GM21423 (cell line): ENCODE measurements around the gene CELF2.

Experiments
- ATAC-seq: cut with Tn5 transposase; IDR thresholded peaks from one replicate; pipeline ENCODE4 v1.9.1; 2021; ENCODE audit warnings: mild to moderate bottlenecking, moderate library complexity; ENCODE audit not compliant: unreplicated experiment

CELF2 gene

GRCh38 chr10:11242443-11243387 is 225.0 kb downstream of the CELF2 start:
- ATAC-seq, result peak; percentile 54

- ATAC-seq, result peak; percentile 4
Measured at GRCh38 chr10:11243425-11244222, 226.0 kb downstream of the CELF2 start.

GRCh38 chr10:11245095-11245479 is 227.4 kb downstream of the CELF2 start:
- ATAC-seq, result no peak

DNA sequence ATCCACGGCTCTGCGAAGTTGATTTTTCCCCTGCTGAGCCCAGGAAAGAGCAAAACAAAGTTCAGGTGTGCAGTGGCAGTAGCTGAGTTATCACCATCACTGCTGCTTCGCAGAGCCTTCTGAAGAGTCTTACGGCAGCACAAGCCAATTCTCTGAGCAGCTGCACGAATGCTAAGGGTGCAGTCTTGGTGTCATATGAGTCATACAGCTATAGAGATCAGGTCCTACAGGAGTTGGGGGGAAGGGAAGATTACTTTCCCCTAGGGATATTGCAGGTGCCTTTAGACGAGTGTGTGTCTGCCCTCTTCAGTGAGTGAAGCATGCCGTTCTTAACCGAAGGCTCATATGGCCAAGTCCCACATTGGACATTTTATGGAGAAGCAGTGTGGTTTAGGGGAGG is 227.8 kb downstream of the CELF2 start:
- peak; percentile 41 for ATAC-seq

- no peak for ATAC-seq
Measured at GRCh38 chr10:11245981-11246590, 228.4 kb downstream of the CELF2 start.

DNA sequence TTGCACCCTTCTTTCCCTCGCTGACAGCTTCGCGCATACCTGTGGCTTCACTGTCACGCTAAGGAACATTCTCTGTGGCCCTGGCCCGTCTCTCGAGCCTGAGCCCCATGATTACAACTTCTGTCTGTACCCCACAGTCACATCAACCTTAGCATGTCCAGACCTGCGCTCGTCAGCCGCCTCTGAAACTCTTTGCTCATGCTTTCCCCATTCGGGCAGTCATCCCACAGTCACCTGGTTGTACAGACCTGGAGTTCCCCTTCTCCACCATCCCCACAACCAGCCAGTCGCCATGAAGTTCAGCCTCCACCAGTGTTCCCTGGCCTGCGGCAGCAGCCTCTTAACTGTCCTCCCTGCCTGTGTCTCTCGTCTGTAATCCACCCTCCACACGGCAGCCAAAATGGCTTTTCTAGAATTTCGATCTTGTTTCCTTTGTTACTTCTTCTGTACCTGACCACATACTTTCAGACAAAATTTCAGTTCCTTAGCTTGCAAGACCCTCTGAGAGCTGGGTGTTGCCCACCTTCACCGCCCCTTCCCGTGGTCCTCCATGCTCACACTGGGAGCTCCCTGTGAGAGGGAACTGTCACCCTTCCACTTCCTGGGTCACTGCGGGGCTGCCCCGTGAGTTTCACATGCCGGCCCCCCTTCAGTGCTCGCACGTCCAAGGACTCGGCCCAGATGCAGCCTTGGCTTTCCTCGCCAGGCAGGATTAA is 229.2 kb downstream of the CELF2 start:
- ATAC-seq, result no peak

DNA sequence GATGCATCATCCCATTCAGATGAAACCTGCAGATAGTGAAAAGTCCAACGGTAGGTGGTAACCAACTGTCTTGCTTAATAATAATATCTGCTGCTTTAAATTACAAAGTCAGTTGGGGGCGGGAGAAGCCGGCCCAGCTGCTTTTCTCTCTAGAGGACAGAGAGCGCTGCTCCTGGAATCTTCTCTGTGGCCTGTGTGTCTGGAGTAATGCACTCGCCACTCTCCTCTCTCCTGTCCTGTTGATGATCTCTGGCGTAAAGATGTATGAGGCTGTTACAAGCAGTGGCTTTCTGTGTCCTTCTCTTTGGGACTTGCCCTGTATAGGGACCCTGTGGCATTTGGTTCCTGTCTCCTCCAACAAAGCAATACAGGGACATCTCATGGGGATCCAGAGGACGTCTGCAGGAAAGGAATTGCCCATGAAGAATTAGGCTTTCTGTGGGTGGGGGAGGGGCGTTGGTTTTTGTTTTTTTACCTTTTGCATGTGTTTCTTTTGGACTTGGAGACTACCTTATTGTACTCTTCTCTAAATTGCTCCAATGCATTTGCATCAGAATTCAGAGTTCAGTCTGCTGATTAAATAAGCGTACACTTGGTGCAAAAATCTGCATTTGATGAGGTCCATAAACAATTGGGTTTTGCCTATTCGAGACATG is 231.6 kb downstream of the CELF2 start:
- no peak for ATAC-seq

GRCh38 chr10:11249808-11250195 is 232.1 kb downstream of the CELF2 start:
- no peak for ATAC-seq

GRCh38 chr10:11250304-11250703 is 232.6 kb downstream of the CELF2 start:
- ATAC-seq, result no peak

DNA sequence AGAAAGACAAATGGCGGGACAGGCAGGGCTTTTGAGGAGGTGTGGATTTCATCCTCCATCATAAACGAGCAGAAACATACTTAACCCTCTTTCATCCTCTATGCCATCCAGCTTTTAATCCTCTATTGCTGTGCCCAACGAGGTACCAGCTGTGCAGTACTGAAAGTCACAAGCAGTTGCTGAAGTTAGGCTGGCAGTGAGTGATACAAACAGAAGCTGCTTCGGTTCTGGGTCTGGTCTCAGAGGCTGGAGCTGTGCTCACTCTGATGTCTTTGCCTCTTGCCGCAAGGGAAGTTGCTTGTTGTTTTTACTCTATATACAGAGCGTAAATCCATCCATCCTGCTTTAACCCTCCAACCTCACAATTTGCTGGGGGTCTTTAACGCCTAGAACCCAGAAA is 235.2 kb downstream of the CELF2 start:
- ATAC-seq, result no peak

GRCh38 chr10:11253385-11254002 is 235.8 kb downstream of the CELF2 start:
- ATAC-seq, result no peak

GRCh38 chr10:11255156-11255555 is 237.5 kb downstream of the CELF2 start:
- no peak for ATAC-seq

DNA sequence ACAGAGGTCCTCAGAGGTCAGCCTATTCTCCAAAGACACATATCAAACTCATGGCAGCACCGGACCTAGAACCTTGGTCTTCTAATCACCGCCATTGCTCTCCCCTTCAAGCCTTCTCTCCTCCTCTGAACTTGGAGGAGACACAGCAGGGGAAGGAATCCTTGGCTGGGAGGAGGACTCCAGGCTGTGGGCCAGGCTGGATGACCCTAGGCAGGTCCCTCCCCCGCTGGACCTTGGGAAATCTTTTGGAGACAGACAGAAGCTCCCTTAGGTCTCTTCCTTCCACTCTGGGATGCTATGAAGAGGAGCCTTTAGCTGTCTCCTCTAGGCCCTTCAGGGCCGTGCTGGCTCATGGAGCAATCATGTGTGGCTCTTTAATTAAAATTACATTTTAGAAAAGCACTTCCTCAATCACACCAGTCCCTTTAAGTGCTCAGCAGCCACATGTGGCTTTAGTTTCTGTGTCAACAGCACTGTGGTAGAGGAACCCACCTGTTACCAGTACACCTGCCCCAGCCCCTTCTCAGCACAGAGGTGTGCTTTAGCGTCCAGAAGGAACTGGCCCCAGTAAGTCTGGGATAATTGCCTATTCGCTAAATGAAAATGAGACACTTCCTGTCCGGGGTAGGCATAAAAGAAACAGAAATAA is 238.2 kb downstream of the CELF2 start:
- peak; percentile 58 for ATAC-seq

GRCh38 chr10:11256896-11257295 is 239.2 kb downstream of the CELF2 start:
- no peak for ATAC-seq

DNA sequence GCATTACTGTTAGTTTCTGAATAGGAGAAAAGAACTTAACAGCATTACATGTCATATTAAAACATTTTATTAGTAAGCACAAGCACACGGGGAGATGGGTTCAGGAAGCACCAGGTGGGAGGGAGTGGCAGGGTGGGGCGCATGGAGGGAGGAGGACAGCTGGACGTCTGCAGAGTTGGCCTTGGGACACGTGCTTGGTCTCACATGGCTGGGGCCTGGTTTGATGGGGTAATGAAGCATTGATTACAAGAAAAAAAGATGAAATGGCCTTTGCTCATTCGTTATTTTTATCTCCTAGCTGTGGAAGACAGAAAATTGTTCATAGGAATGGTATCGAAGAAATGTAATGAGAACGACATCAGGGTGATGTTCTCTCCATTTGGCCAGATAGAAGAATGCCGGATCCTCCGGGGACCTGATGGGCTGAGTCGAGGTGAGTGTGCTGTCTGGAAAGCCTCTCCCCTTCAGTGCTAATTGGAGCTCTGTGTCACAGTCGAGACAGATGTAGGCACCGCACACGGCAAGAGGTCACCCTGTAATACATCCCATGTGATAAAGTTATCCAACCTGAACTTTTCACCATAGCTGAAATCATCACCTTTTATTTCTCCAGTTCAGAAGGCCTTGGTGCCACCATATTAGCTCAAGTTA is 239.9 kb downstream of the CELF2 start:
- no peak for ATAC-seq

DNA sequence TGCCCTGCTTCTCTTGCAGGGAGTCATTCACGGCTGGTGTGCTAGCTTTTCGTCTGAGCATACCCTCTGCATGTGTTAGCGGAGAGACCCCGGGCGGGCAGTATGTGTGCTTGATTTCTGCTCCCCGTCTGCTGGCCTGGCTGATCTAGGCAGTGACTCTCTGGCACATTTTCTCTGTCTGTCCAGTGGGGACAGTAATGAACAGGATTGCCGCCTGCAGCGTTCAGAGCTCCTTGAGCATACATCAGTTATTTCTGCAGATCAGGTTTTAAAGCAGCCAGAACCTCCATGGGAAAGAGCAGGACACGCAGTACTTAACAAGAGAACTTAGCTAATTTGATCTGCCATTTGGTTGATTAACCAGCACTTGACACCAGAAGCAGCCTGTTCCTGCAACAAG is 242.5 kb downstream of the CELF2 start:
- no peak for ATAC-seq

DNA sequence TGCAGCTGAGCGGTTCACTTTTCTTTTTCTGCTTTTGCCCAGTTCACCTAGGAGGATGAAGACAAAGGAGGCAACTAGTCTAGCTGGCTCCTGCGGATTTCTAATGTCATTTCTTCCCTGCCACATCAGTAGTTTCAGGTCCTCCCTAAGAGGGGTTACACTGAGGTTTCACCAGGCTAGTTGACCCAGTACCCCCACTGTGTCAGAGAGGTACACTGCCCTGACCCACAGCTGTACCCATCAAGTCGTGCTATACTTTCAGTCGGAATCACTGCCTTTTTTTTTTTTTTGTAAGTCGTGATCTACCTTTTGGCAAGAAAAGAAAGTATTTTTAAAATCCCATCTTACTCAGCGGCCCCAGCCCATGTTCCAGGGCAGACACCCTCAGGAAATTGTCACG is 243.5 kb downstream of the CELF2 start:
- ATAC-seq, result no peak

DNA sequence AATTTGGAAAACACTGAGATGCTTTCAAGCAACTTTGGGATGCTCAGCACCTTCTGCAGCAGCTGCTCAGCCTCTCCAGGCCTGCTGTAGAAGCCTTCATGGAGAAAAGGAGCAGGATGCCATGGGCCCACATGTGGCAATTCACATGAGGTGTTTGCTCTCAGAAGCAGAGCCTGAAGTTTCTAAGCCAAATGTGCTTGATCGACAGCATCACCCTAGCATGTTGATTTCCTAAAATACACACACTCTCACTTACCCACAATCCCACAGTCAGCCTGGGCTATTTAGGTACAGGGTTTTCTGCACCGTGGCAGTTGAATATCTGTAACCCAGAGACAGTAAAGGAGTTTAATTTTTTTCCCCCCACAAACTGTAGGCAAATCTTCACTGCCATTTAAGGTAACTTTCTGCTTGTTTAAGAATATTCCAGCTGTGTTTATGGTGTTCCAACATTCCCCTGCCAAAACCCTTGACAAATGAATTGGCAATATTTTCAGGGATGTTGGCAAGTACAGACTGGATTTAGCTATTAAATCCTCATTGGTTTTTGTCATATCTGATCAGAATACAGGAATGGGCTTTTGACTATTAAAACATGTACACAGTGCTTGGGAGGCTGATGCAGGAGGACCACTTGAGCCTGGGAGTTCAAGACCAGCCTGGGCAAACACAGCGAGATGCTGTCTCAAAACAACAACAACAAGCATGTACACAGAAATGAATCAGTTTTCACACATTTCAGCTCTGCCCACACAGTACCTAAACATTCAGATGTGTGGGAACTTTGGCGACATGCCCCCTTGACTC is 244.2 kb downstream of the CELF2 start:
- no peak for ATAC-seq
